ENCODE data around the gene HSPB8. TPM values are rescaled to one million over a fixed set of nuclear protein-coding genes. Genes with fewer than 3 reads are reported as not detected.

The HSPB8 gene
- total and polyA plus RNA-seq, 4 donors: 49.0 to 381 (median 93.9) TPM

DNA sequence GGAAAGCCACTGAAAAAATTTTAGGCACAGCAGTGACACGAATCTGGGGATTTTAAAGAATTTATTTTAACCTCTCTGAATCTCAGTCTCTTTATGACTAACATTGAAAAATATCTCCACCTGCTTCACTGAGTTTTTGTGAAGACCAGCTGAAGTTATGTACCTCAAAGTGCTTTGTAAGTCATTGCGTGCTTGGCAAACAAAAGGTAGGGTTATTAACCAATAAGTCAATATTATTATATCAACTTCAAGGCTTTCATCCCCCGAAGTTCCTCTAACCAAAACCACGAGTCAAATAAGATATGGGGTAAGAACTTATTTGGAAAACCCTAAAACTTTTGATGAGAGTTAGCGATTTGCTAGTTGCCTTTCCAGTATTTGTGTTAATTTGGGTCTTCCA, 62.3 kb downstream of the HSPB8 start:
- Histone ChIP-seq H3K27me3 (ENCODE audit: control insufficient read depth in 1 of 2, insufficient read depth in 2 of 2, low read length in 1 of 2) (no peaks in the 10 kb centered on the region), H3K36me3 (ENCODE audit: control insufficient read depth in 1 of 2, insufficient read depth in 2 of 2, low read length in 1 of 2) (no peaks in the 10 kb centered on the region), H3K4me1 (ENCODE audit: control insufficient read depth in 1 of 2, insufficient read depth in 2 of 2, low read length in 2 of 2) (peaks cover under 1 to 2% of the 10 kb centered on the region in 2 donors), H3K4me3 (ENCODE audit: low read length in 2 of 2) (no peak overlapping the region), H3K9me3 (ENCODE audit: control insufficient read depth, low read length) (no peaks in the 10 kb centered on the region), H3K27ac (ENCODE audit: low read depth in 1 of 2, low read length in 2 of 2) (no peak overlapping the region)
- 71 to 75% methylated on average over 5 of the region's 5 CpGs for WGBS, 2 donors
- no peak for DNase-seq
- no peak for ATAC-seq (ENCODE audit: low FRiP score)
- intact Hi-C loops (cut with DNase I): loop anchor here in 1 of 2 donors (10.0 kb wide), 1 partner anchor 56 kb away; no protein-coding TSS in a partner anchor

DNA sequence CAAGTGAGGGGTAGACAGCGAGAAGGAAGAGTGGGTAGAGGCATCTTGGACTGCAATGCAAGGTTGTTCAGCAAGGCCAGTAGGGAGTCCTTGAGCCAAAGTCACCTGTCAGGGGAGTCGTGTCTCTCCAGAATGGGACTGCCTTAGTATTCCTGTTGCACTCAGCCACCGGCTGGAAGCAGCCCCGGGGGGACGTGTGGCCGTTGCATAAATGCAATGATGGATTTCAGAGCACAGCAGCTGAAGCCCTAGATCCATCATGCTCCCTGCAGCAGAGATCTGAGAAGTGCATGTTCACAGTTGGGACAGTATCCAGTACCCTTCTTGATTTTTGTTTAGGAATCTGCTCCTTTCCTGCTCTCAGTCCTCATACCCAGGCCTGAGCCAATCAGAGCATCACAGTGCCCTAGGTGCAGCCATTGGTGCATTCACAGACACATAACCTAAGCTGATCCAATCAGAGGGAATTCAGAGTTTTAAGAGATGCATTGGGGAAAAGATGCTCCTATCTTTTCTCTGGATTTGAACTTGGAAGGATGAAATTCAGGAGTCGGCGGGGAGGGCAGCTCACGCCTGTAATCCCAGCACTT, 62.9 kb downstream of the HSPB8 start:
- H3K27me3 ChIP-seq (ENCODE audit: control insufficient read depth in 1 of 2, insufficient read depth in 2 of 2, low read length in 1 of 2): no peaks in the 10 kb centered on the region
- ATAC-seq (ENCODE audit: low FRiP score) (no peak), DNase-seq (no peak)
- intact Hi-C loops (cut with DNase I): loop anchor here in 1 of 2 donors (10.0 kb wide), 1 partner anchor 57 kb away; no protein-coding TSS in a partner anchor
- H3K4me3 ChIP-seq (ENCODE audit: low read length in 2 of 2): no peak overlapping the region
- H3K36me3 ChIP-seq (ENCODE audit: control insufficient read depth in 1 of 2, insufficient read depth in 2 of 2, low read length in 1 of 2): no peaks in the 10 kb centered on the region
- H3K4me1 ChIP-seq (ENCODE audit: control insufficient read depth in 1 of 2, insufficient read depth in 2 of 2, low read length in 2 of 2): peaks cover 2 to 5% of the 10 kb centered on the region in 2 donors
- 80 to 81% methylated on average over 9 of the region's 9 CpGs for WGBS, 2 donors
- H3K27ac ChIP-seq (ENCODE audit: low read depth in 1 of 2, low read length in 2 of 2): no peak overlapping the region
- no peaks in the 10 kb centered on the region for H3K9me3 ChIP-seq (ENCODE audit: control insufficient read depth, low read length)

Other genes with a start within 250 kb of the HSPB8 start
- under 1 TPM; 0.27 to 0.88 TPM for gene SRRM4, start 197.4 kb upstream of the HSPB8 start, total RNA-seq
- gene SRRM4, start 197.4 kb upstream of the HSPB8 start, polyA plus RNA-seq: under 1 TPM; 0.13 to 0.23 TPM
- not detected for gene CCDC60, start 155.8 kb downstream of the HSPB8 start, total RNA-seq
- gene CCDC60, start 155.8 kb downstream of the HSPB8 start, polyA plus RNA-seq: not detected